ENCODE results near the gene PIPOX. TPM values are rescaled to one million over a fixed set of nuclear protein-coding genes. Genes with fewer than 3 reads are reported as not detected.

Gene PIPOX
- polyA plus RNA-seq, 3 donors: 0.30 to 0.56 TPM; not detected in 1

- H3K9ac ChIP-seq (ENCODE audit: insufficient read depth, low read length, poor library complexity, severe bottlenecking): no peak overlapping the region
- peaks cover 20 to 60% of the 10 kb centered on the region in 2 donors for H3K27me3 ChIP-seq (ENCODE audit: control insufficient read depth in 2 of 2, insufficient read depth in 2 of 2, low read length in 2 of 2)
- no peak overlapping the region for H3K27ac ChIP-seq (ENCODE audit: low read depth in 1 of 2, low read length in 2 of 2)
- H3K4me3 ChIP-seq (replicated peaks in 1 of 3; ENCODE audit: low read depth in 2 of 3, low read length in 3 of 3): no peak overlapping the region
- intact Hi-C loops (cut with micrococcal nuclease): no loop called here
- peaks cover 38 to 70% (median 43%) of the 10 kb centered on the region in 3 donors for H3K27me3 Mint-ChIP-seq (ENCODE audit: low read depth in 3 of 3)
- H3K79me2 ChIP-seq (ENCODE audit: insufficient read depth, low read length): no peaks in the 10 kb centered on the region
- H3K36me3 ChIP-seq (replicated peaks in 1 of 2; ENCODE audit: control insufficient read depth in 1 of 2, insufficient read depth in 2 of 2, low read length in 2 of 2): no peaks in the 10 kb centered on the region
- peaks cover 11% of the 10 kb centered on the region for H3K4me1 Mint-ChIP-seq
- TF ChIP-seq, protein P1, sequence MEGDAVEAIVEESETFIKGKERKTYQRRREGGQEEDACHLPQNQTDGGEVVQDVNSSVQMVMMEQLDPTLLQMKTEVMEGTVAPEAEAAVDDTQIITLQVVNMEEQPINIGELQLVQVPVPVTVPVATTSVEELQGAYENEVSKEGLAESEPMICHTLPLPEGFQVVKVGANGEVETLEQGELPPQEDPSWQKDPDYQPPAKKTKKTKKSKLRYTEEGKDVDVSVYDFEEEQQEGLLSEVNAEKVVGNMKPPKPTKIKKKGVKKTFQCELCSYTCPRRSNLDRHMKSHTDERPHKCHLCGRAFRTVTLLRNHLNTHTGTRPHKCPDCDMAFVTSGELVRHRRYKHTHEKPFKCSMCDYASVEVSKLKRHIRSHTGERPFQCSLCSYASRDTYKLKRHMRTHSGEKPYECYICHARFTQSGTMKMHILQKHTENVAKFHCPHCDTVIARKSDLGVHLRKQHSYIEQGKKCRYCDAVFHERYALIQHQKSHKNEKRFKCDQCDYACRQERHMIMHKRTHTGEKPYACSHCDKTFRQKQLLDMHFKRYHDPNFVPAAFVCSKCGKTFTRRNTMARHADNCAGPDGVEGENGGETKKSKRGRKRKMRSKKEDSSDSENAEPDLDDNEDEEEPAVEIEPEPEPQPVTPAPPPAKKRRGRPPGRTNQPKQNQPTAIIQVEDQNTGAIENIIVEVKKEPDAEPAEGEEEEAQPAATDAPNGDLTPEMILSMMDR (IDR thresholded peaks at IDR 0.05): no peak
- H3K4me1 ChIP-seq (ENCODE audit: control insufficient read depth in 1 of 2, insufficient read depth in 2 of 2, low read length in 2 of 2): peaks cover 4 to 9% of the 10 kb centered on the region in 2 donors
- H4K20me1 ChIP-seq (ENCODE audit: insufficient read depth, low read length): no peaks in the 10 kb centered on the region
- no peaks in the 10 kb centered on the region for H3K36me3 Mint-ChIP-seq
- H2AFZ ChIP-seq (ENCODE audit: insufficient read depth, low read depth, low read length, poor library complexity, severe bottlenecking): no peak overlapping the region
- DNase-seq: no peak
- H3K4me2 ChIP-seq (replicated peaks; ENCODE audit: extremely low read depth, low read length, poor library complexity, severe bottlenecking): no peak overlapping the region
- peaks cover 0 to 2% (median 0%) of the 10 kb centered on the region in 7 donors for H3K9me3 Mint-ChIP-seq
- 39% methylated on average over 7 of the region's 7 CpGs for WGBS (ENCODE audit: insufficient coverage)
- H3K27ac Mint-ChIP-seq: peak overlapping the region in 1 of 7 donors; percentile 26
- peak overlapping the region in 1 of 2 donors; percentile 9 for H3K4me3 Mint-ChIP-seq
- H3K9me3 ChIP-seq (replicated peaks in 1 of 2; ENCODE audit: control insufficient read depth in 1 of 2, insufficient read depth in 1 of 2, low read length in 2 of 2): no peaks in the 10 kb centered on the region
Measured at GRCh38 chr17:29021226-29021625, 21.7 kb upstream of the PIPOX start.

- peak overlapping the region in 1 of 2 donors; percentile 1 for H3K4me3 Mint-ChIP-seq
- H3K4me1 Mint-ChIP-seq: peaks cover 11% of the 10 kb centered on the region
- H3K27me3 Mint-ChIP-seq (ENCODE audit: low read depth in 3 of 3): peaks cover 33 to 68% (median 43%) of the 10 kb centered on the region in 3 donors
- Histone ChIP-seq H2AFZ (ENCODE audit: insufficient read depth, low read depth, low read length, poor library complexity, severe bottlenecking) (no peak overlapping the region), H3K79me2 (ENCODE audit: insufficient read depth, low read length) (no peaks in the 10 kb centered on the region), H3K27me3 (ENCODE audit: control insufficient read depth in 2 of 2, insufficient read depth in 2 of 2, low read length in 2 of 2) (peaks cover 20 to 56% of the 10 kb centered on the region in 2 donors), H3K9ac (ENCODE audit: insufficient read depth, low read length, poor library complexity, severe bottlenecking) (no peak overlapping the region), H3K27ac (ENCODE audit: low read depth in 1 of 2, low read length in 2 of 2) (no peak overlapping the region), H4K20me1 (ENCODE audit: insufficient read depth, low read length) (no peaks in the 10 kb centered on the region), H3K36me3 (replicated peaks in 1 of 2; ENCODE audit: control insufficient read depth in 1 of 2, insufficient read depth in 2 of 2, low read length in 2 of 2) (no peaks in the 10 kb centered on the region), H3K4me2 (replicated peaks; ENCODE audit: extremely low read depth, low read length, poor library complexity, severe bottlenecking) (no peak overlapping the region), H3K4me1 (ENCODE audit: control insufficient read depth in 1 of 2, insufficient read depth in 2 of 2, low read length in 2 of 2) (peaks cover 4 to 9% of the 10 kb centered on the region in 2 donors), H3K9me3 (replicated peaks in 1 of 2; ENCODE audit: control insufficient read depth in 1 of 2, insufficient read depth in 1 of 2, low read length in 2 of 2) (no peaks in the 10 kb centered on the region), H3K4me3 (replicated peaks in 1 of 3; ENCODE audit: low read depth in 2 of 3, low read length in 3 of 3) (no peak overlapping the region)
- peak overlapping the region in 1 of 7 donors; percentile 81 for H3K27ac Mint-ChIP-seq
- DNase-seq: no peak
- peaks cover 0 to 2% (median 0%) of the 10 kb centered on the region in 7 donors for H3K9me3 Mint-ChIP-seq
- 100% methylated on average over 4 of the region's 7 CpGs for WGBS (ENCODE audit: insufficient coverage)
- TF ChIP-seq, protein P1 (IDR thresholded peaks at IDR 0.05): no peak
- intact Hi-C loops (cut with micrococcal nuclease): no loop called here
- H3K36me3 Mint-ChIP-seq: no peaks in the 10 kb centered on the region
Measured at GRCh38 chr17:29022074-29022473, 20.9 kb upstream of the PIPOX start.

Data from CD14-positive monocyte (primary cell).